NAMALWA (cell line): ENCODE data around the gene CROT.

Experiments
- DNase-seq: peaks from one replicate; pipeline ENCODE4 v3.0.0-alpha.2; 2015; ENCODE audit warnings: low spot score

The CROT gene

GRCh38 chr7:87342231-87342630, 3.2 kb upstream of the CROT start:
- no peak for DNase-seq

- peak; percentile 49 for DNase-seq
Observed at GRCh38 chr7:87344446-87344845, 1.0 kb upstream of the CROT start.

- DNase-seq = no peak
Observed at GRCh38 chr7:87345962-87346371, 503 bp downstream of the CROT start.

GRCh38 chr7:87347207-87347606, 1.7 kb downstream of the CROT start:
- no peak for DNase-seq

- no peak for DNase-seq
Observed at GRCh38 chr7:87347664-87348063, 2.2 kb downstream of the CROT start.

- peak; percentile 55 for DNase-seq
Observed at GRCh38 chr7:87354749-87355148, 9.3 kb downstream of the CROT start.

GRCh38 chr7:87356448-87356847, 11.0 kb downstream of the CROT start:
- DNase-seq = no peak

GRCh38 chr7:87359366-87359765, 13.9 kb downstream of the CROT start:
- DNase-seq = no peak

GRCh38 chr7:87361320-87361719, 15.9 kb downstream of the CROT start:
- no peak for DNase-seq

- DNase-seq = no peak
Observed at GRCh38 chr7:87363342-87363741, 17.9 kb downstream of the CROT start.

GRCh38 chr7:87364246-87364645, 18.8 kb downstream of the CROT start:
- no peak for DNase-seq

GRCh38 chr7:87369216-87369615, 23.8 kb downstream of the CROT start:
- DNase-seq = no peak

- no peak for DNase-seq
Observed at GRCh38 chr7:87370660-87371180, 25.3 kb downstream of the CROT start.

GRCh38 chr7:87375662-87376435, 30.4 kb downstream of the CROT start:
- no peak for DNase-seq

- DNase-seq = no peak
Observed at GRCh38 chr7:87380905-87381304, 35.4 kb downstream of the CROT start.

GRCh38 chr7:87391020-87391701, 45.7 kb downstream of the CROT start:
- DNase-seq = no peak

- DNase-seq = no peak
Observed at GRCh38 chr7:87395442-87396020, 50.1 kb downstream of the CROT start.

GRCh38 chr7:87398446-87398845, 53.0 kb downstream of the CROT start:
- no peak for DNase-seq

GRCh38 chr7:87404674-87405073, 59.2 kb downstream of the CROT start:
- DNase-seq = no peak

- no peak for DNase-seq
Observed at GRCh38 chr7:87411186-87411585, 65.7 kb downstream of the CROT start.

- no peak for DNase-seq
Observed at GRCh38 chr7:87413029-87413428, 67.6 kb downstream of the CROT start.

GRCh38 chr7:87413951-87414793, 68.7 kb downstream of the CROT start:
- no peak for DNase-seq
